Activated naive CD8-positive, alpha-beta T cell treated with anti-CD3 and anti-CD28 coated beads, Interleukin-2, amount 10 ng/mL, durations not matched to agents 7 days and 5 days (primary cell): ENCODE data around the gene KLRF1. TPM values are rescaled to one million over a fixed set of nuclear protein-coding genes. Genes with fewer than 3 reads are reported as not detected.

Experiments used
- ATAC-seq: fragments of 150-1000 bp; cut with Tn5 transposase; one replicate; pipeline ENCODE4 v1.10.0; 2021; ENCODE audit warnings: low read depth, moderate library complexity
- POLR2A ChIA-PET: fragments of 350-600 bp; sonication (Branson Sonifier 250); formaldehyde crosslinking; loops from one replicate; lab custom pipeline; 2021; ENCODE audit warnings: antibody characterized with exemption; lab: Charles Lee
- DNase-seq: peaks from one replicate; pipeline ENCODE4 v3.0.0; 2021
- H3K27ac Mint-ChIP-seq: one replicate; pipeline ENCODE4 v1.8.0; 2022; ENCODE audit warnings: mild to moderate bottlenecking, mixed read lengths
- H3K27me3 Mint-ChIP-seq: one replicate; pipeline ENCODE4 v1.8.0; 2022; ENCODE audit warnings: mild to moderate bottlenecking, moderate library complexity, mixed read lengths
- H3K36me3 Mint-ChIP-seq: one replicate; pipeline ENCODE4 v1.8.0; 2021; ENCODE audit warnings: mild to moderate bottlenecking, mixed read lengths
- H3K4me1 Mint-ChIP-seq: one replicate; pipeline ENCODE4 v1.8.0; 2021; ENCODE audit warnings: mixed read lengths
- H3K4me3 Mint-ChIP-seq: one replicate; pipeline ENCODE4 v1.8.0; 2022; ENCODE audit warnings: mild to moderate bottlenecking, moderate library complexity, mixed read lengths
- H3K9me3 Mint-ChIP-seq: one replicate; pipeline ENCODE4 v1.8.0; 2021; ENCODE audit warnings: mixed read lengths
- total RNA-seq, 2 experiments: library from RNA; stranded (reverse); gene quantifications; one replicate each; pipeline ENCODE4 v1.2.3, GENCODE V29; 2021

Gene KLRF1
- total RNA-seq, 2 experiments from 2014 or later = 0.80 to 0.96 TPM

GRCh38 chr12:9794484-9795093 is 32.7 kb upstream of the KLRF1 start:
- peak overlapping the region; percentile 89 for H3K27ac Mint-ChIP-seq
- peaks cover 6% of the 10 kb centered on the region for H3K9me3 Mint-ChIP-seq
- POLR2A ChIA-PET = interaction anchor here (0.6 to 8.3 kb wide), 8 partner anchors 12 to 760 kb away, joined by 3 to 420 read pairs (median 4); partner anchors contain the start of gene CD69
- ATAC-seq (peak; percentile 31), DNase-seq (no peak)
- H3K27me3 Mint-ChIP-seq = no peaks in the 10 kb centered on the region
- peaks cover 20% of the 10 kb centered on the region for H3K36me3 Mint-ChIP-seq
- H3K4me3 Mint-ChIP-seq = peak overlapping the region; percentile 84
- H3K4me1 Mint-ChIP-seq = peaks cover 52% of the 10 kb centered on the region

- peaks cover 52% of the 10 kb centered on the region for H3K4me1 Mint-ChIP-seq
- no peak for ATAC-seq
- H3K36me3 Mint-ChIP-seq = peaks cover 14% of the 10 kb centered on the region
- peak overlapping the region; percentile 89 for H3K27ac Mint-ChIP-seq
- no peaks in the 10 kb centered on the region for H3K27me3 Mint-ChIP-seq
- H3K4me3 Mint-ChIP-seq = peak overlapping the region; percentile 84
- peaks cover 3% of the 10 kb centered on the region for H3K9me3 Mint-ChIP-seq
- POLR2A ChIA-PET = interaction anchor here (0.7 to 8.3 kb wide), 7 partner anchors 15 to 763 kb away, joined by 3 to 420 read pairs (median 6); partner anchors contain the start of gene CD69
- DNase-seq = no peak
Observed at GRCh38 chr12:9795945-9796344, 31.3 kb upstream of the KLRF1 start.

- ATAC-seq (peak; percentile 23), DNase-seq (no peak)
- H3K27ac Mint-ChIP-seq = peak overlapping the region; percentile 89
- H3K36me3 Mint-ChIP-seq = peaks cover 16% of the 10 kb centered on the region
- peaks cover 51% of the 10 kb centered on the region for H3K4me1 Mint-ChIP-seq
- POLR2A ChIA-PET = interaction anchor here (1.0 to 8.3 kb wide), 9 partner anchors 15 to 762 kb away, joined by 3 to 420 read pairs (median 8); partner anchors contain the start of gene CD69
- H3K4me3 Mint-ChIP-seq = peak overlapping the region; percentile 84
- no peaks in the 10 kb centered on the region for H3K27me3 Mint-ChIP-seq
- peaks cover 6% of the 10 kb centered on the region for H3K9me3 Mint-ChIP-seq
Observed at GRCh38 chr12:9796346-9796745, 30.9 kb upstream of the KLRF1 start.

DNA sequence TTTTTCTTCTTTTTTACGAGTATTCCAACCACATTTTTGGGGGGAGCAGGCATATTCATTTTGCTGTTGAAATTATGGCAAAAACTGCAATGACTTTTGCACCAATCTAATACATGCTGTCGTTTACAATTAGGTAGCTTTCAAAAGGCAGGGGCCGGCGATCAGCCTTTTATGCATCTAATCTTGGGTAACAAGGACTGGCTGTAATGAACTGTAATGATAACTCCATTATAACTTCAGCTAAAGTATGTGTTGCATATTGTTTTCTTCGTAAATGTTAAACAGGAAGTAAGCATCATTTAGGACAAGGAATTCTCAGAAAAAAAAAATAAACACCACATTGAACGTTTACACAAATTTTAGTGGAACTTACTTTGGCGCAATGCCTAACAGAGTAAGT is 30.3 kb upstream of the KLRF1 start:
- Mint-ChIP-seq H3K36me3 (peaks cover 19% of the 10 kb centered on the region), H3K4me1 (peaks cover 47% of the 10 kb centered on the region), H3K27me3 (no peaks in the 10 kb centered on the region), H3K9me3 (peaks cover 4% of the 10 kb centered on the region), H3K27ac (peak overlapping the region; percentile 89), H3K4me3 (peak overlapping the region; percentile 84)
- DNase-seq = no peak
- no peak for ATAC-seq
- POLR2A ChIA-PET = interaction anchor here (0.9 to 8.3 kb wide), 7 partner anchors 14 to 149 kb away, joined by 3 to 420 read pairs (median 8); partner anchors contain the start of gene CD69

DNA sequence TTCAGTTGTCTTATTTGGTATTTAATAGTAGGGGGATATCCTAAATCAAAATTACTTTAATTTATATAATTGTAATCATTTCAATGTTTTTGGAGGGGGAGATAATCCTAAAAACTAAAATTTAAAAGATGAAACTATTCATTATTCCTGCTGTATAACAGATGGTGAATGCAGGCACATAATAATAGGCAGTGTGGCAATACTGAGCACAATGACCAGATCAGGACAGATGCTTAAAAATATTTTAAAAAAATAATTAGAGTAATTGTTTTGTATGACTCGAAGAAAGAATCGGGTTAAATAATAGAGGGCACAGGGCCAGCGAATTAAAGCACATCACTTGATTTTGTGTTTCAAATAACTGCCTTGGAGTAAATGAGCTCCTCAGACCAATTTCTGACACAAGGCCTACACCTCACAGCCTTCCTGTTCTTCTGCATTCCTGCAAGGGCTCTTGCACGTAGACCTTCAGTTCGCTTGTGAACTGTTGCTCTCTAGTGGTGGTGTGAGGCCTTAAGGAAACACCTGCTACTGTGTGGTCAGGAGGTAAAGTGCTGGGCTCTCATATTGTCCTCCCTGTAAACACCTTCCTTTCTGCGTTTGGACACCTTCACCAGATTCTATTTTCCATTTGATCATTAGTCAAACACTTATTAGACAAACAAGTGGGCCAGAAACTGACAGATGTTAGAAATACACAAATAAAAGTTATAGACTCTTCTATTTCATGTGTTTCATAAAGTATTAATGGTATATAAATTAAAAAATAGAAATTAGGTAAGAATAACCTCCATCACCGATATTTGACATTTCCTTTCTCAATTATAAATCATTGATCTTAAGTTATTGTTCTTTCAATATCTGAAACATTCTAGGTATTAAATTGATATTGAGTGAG is 29.3 kb upstream of the KLRF1 start:
- Mint-ChIP-seq H3K9me3 (peaks cover 3% of the 10 kb centered on the region), H3K4me3 (peak overlapping the region; percentile 35), H3K4me1 (peaks cover 39% of the 10 kb centered on the region), H3K27me3 (peaks cover 4% of the 10 kb centered on the region), H3K36me3 (peaks cover 16% of the 10 kb centered on the region), H3K27ac (peak overlapping the region; percentile 68)
- POLR2A ChIA-PET = interaction anchor here (0.7 to 8.3 kb wide), 11 partner anchors 13 to 150 kb away, joined by 3 to 420 read pairs (median 6); partner anchors contain the start of genes CD69 and CLEC2D
- DNase-seq = no peak
- peak; percentile 84 for ATAC-seq

- H3K4me3 Mint-ChIP-seq = no peak overlapping the region
- H3K4me1 Mint-ChIP-seq = peaks cover 27% of the 10 kb centered on the region
- POLR2A ChIA-PET = interaction anchor here (4.3 to 8.3 kb wide), 2 partner anchors 14 to 45 kb away, joined by 11 to 420 read pairs; partner anchors contain the start of gene CD69
- DNase-seq (no peak), ATAC-seq (no peak)
- H3K36me3 Mint-ChIP-seq = peaks cover 19% of the 10 kb centered on the region
- H3K9me3 Mint-ChIP-seq = peaks cover 3% of the 10 kb centered on the region
- peaks cover 13% of the 10 kb centered on the region for H3K27me3 Mint-ChIP-seq
- H3K27ac Mint-ChIP-seq = no peak overlapping the region
Observed at GRCh38 chr12:9799961-9800360, 27.3 kb upstream of the KLRF1 start.

- no peak for DNase-seq
- Mint-ChIP-seq H3K27me3 (peaks cover 22% of the 10 kb centered on the region), H3K36me3 (peaks cover 19% of the 10 kb centered on the region), H3K27ac (no peak overlapping the region), H3K9me3 (peaks cover 3% of the 10 kb centered on the region), H3K4me3 (no peak overlapping the region), H3K4me1 (peaks cover 4% of the 10 kb centered on the region)
- POLR2A ChIA-PET = no interaction called here
- no peak for ATAC-seq
Observed at GRCh38 chr12:9805883-9806282, 21.4 kb upstream of the KLRF1 start.

DNA sequence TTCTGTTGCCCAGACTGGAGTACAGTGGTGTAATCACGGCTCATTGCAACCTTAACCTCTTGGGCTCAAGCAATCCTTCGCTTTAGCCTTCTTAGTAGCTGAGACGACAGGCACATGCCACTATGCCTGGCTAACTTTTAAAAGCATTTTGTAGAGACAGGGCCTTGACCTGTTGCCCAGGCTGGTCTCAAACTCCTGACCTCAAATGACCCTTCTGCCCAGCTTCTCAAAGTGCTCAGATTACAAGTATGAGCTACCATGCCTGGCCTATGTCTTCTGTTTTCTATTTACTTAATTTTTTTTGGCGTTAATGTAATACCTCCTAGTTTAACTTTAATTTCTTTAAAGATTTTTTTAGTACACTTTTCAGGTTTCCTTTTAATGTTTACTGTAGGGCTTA is 20.6 kb upstream of the KLRF1 start:
- POLR2A ChIA-PET = no interaction called here
- ATAC-seq (no peak), DNase-seq (no peak)
- Mint-ChIP-seq H3K27me3 (peaks cover 22% of the 10 kb centered on the region), H3K4me1 (peaks cover 9% of the 10 kb centered on the region), H3K9me3 (no peaks in the 10 kb centered on the region), H3K4me3 (no peak overlapping the region), H3K27ac (no peak overlapping the region), H3K36me3 (peaks cover 12% of the 10 kb centered on the region)

GRCh38 chr12:9808504-9808903 is 18.8 kb upstream of the KLRF1 start:
- H3K36me3 Mint-ChIP-seq = peaks cover 5% of the 10 kb centered on the region
- POLR2A ChIA-PET = no interaction called here
- H3K27ac Mint-ChIP-seq = no peak overlapping the region
- peaks cover 14% of the 10 kb centered on the region for H3K4me1 Mint-ChIP-seq
- no peak for DNase-seq
- no peaks in the 10 kb centered on the region for H3K9me3 Mint-ChIP-seq
- no peak for ATAC-seq
- peaks cover 15% of the 10 kb centered on the region for H3K27me3 Mint-ChIP-seq
- no peak overlapping the region for H3K4me3 Mint-ChIP-seq

DNA sequence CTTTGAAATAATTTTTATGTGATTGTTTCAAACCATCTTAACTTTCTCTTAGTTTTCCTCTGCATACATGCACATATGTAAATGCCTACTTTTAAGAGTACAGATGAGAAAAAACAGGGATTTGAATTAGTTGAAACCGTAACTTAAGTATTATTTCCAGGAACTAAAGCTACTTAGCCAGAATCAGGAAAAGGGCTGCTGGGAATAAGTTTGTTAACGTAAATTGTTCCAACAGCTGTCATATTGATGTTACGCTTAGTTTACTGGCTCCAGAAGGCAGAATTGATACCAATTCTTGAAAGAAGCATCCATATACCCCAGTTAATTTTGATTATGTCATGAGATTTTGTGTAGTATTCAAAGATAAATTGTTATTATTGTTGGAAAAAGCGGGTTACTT is 17.9 kb upstream of the KLRF1 start:
- POLR2A ChIA-PET = no interaction called here

GRCh38 chr12:9809866-9810265 is 17.4 kb upstream of the KLRF1 start:
- ATAC-seq (no peak), DNase-seq (no peak)
- Mint-ChIP-seq H3K9me3 (no peaks in the 10 kb centered on the region), H3K36me3 (no peaks in the 10 kb centered on the region), H3K4me1 (peaks cover 17% of the 10 kb centered on the region), H3K27me3 (peaks cover 9% of the 10 kb centered on the region), H3K4me3 (no peak overlapping the region), H3K27ac (no peak overlapping the region)
- POLR2A ChIA-PET = interaction anchor here (2.3 kb wide), 1 partner anchor 13 kb away, joined by 6 read pairs; no protein-coding TSS in a partner anchor

More for the DNA sequence above, 17.9 kb upstream of the KLRF1 start:
- H3K36me3 Mint-ChIP-seq = peaks cover 2% of the 10 kb centered on the region
- no peak overlapping the region for H3K27ac Mint-ChIP-seq
- no peak overlapping the region for H3K4me3 Mint-ChIP-seq
- ATAC-seq (no peak), DNase-seq (no peak)
- peaks cover 17% of the 10 kb centered on the region for H3K4me1 Mint-ChIP-seq
- peaks cover 9% of the 10 kb centered on the region for H3K27me3 Mint-ChIP-seq
- H3K9me3 Mint-ChIP-seq = no peaks in the 10 kb centered on the region

- ATAC-seq = no peak
- no peak for DNase-seq
- H3K27me3 Mint-ChIP-seq = peaks cover 9% of the 10 kb centered on the region
- no peaks in the 10 kb centered on the region for H3K36me3 Mint-ChIP-seq
- H3K27ac Mint-ChIP-seq = no peak overlapping the region
- H3K4me1 Mint-ChIP-seq = peaks cover 17% of the 10 kb centered on the region
- H3K4me3 Mint-ChIP-seq = peak overlapping the region; percentile 39
- no peaks in the 10 kb centered on the region for H3K9me3 Mint-ChIP-seq
- POLR2A ChIA-PET = interaction anchor here (0.6 to 2.3 kb wide), 2 partner anchors 14 to 670 kb away, joined by 3 to 6 read pairs; no protein-coding TSS in a partner anchor
Observed at GRCh38 chr12:9810671-9811070, 16.6 kb upstream of the KLRF1 start.

DNA sequence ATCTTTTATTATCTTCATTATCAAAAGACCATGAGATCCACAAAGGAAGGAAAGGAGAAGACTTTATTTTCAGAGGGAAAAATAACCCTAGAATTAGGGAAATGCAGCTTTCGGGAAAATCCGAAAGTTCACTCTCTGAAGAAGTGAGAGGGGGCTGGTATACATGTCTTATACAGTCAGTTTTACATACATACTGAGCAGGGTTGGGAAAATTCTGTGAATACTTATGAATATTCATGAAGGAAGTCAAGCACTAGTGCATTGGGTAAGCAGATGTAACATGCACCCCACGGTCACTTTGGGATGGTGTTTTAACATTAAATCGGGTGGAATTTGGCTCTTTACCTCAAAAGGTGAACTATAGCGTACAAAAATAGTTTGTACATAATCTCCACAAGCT is 15.7 kb upstream of the KLRF1 start:
- POLR2A ChIA-PET = interaction anchor here (2.3 kb wide), 1 partner anchor 15 kb away, joined by 6 read pairs; no protein-coding TSS in a partner anchor
- ATAC-seq (no peak), DNase-seq (no peak)
- Mint-ChIP-seq H3K4me3 (no peak overlapping the region), H3K36me3 (no peaks in the 10 kb centered on the region), H3K27ac (no peak overlapping the region), H3K9me3 (no peaks in the 10 kb centered on the region), H3K4me1 (peaks cover 17% of the 10 kb centered on the region), H3K27me3 (peaks cover 9% of the 10 kb centered on the region)
